Stomach (tissue), 4 donors: ENCODE results near the gene AFF4.
"Not testable (repeated sequence)": the region's sequence is repeated elsewhere in the genome, so short reads cannot be mapped to it uniquely, and the experiment has no call there.

Source experiments
- CTCF ChIP-seq, 7 experiments: fragments of 450-650 bp in 4 of 7; fragments of 200-600 bp in 3 of 7; sonication (generic) in 3 of 7; IDR thresholded peaks; one replicate each; pipeline ENCODE4 v1.5.1; 2016 to 2019; ENCODE audit warnings: antibody characterized with exemption in 7 of 7, control low read depth in 2 of 7, mild to moderate bottlenecking in 1 of 7
- EP300 ChIP-seq: sonication (generic); formaldehyde crosslinking; IDR thresholded peaks from one replicate; pipeline ENCODE4 v1.6.1; 2017; ENCODE audit warnings: antibody characterized with exemption
- POLR2A ChIP-seq, 4 donors: fragments of 450-650 bp; IDR thresholded peaks; one replicate each; pipeline ENCODE4 v1.6.1; 2016; ENCODE audit warnings: antibody characterized with exemption in 4 of 4, control low read depth in 2 of 4, mild to moderate bottlenecking in 1 of 4, moderate library complexity in 1 of 4
- POLR2AphosphoS5 ChIP-seq, 3 donors: sonication (generic); formaldehyde crosslinking; IDR thresholded peaks; one replicate each; pipeline ENCODE4 v1.6.1; 2016; ENCODE audit warnings: antibody characterized with exemption in 3 of 3

GRCh38 chr5:133008455-133008854 lies 45.0 kb upstream of the AFF4 start:
- TF ChIP-seq POLR2AphosphoS5 (IDR thresholded peaks at IDR 0.05); CTCF (IDR thresholded peaks at IDR 0.05); POLR2A (IDR thresholded peaks at IDR 0.05); EP300: not testable (repeated sequence)
